Stimulated activated CD8-positive, alpha-beta memory T cell treated with anti-CD3 and anti-CD28 coated beads, Interleukin-2, amount 100 ng/mL, for 48 hours (primary cell): ENCODE data around the gene LVRN.

Source experiments
- DNase-seq, 2 donors: peaks; one replicate each; pipeline ENCODE4 v3.0.0-alpha.2; 2020; ENCODE audit warnings: low read depth in 2 of 2

The LVRN gene

DNA sequence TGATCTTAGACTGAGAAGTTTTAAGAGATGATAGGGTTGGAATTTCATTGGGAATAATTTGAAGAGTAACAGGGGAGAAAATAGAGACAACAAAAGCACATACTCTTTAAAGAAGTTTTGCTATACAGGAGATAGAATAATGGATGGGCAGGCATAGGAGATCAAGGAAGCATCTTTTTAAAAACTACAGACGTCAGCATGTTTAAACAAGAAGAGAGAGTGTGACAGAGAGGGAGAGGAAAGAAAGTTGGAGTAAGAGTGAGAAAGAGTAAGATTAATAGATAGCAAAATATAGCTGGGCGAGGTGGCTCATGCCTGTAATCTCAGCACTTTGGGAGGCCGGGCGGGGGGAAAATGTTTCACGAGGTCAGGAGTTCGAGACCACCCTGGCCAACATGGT, 5.3 kb upstream of the LVRN start:
- DNase-seq: no peak

DNA sequence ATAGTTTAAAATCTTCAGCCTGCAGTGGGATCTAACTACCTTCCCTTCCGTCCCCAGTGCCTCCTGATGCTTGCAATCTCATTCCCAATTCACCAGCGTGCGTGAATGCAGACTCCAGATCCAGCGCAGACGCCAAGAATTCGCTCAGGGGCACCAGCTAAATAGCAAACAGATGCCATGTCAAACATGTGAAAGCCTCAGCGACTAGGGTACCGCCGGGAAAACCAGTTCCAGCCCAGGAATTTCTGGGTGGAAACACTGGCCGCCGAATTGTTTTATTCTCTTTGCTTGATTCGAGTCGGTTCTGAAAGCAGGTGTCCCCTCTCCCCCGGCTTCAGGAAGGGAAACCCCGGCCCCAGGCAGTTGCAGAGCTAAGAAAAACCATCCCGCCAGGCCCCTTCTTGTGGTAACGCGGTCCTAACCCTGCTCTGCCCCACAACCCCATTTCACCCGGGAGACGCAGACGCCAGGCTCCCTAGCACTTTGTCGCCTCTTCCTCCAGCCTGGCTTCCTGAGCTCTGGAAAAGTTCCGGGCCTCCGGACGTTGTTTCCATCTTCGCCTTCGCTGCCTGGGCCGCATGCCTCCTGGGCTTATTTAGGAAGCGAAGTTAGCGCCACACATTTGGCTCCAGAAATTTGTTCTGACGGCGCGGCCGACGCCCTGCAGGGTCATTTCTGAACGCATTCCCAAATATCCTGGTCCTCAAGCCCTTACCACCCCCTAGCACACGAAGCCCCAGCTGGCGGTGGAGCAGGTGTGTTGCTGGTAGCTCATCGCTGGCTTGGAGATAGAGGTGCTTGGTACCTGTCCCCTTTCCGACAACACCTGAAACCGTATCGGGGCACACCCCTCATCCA, 665 bp upstream of the LVRN start:
- no peak for DNase-seq

- DNase-seq: no peak
These were observed 509 bp downstream of the LVRN start for GRCh38 chr5:115962565-115963402.

DNA sequence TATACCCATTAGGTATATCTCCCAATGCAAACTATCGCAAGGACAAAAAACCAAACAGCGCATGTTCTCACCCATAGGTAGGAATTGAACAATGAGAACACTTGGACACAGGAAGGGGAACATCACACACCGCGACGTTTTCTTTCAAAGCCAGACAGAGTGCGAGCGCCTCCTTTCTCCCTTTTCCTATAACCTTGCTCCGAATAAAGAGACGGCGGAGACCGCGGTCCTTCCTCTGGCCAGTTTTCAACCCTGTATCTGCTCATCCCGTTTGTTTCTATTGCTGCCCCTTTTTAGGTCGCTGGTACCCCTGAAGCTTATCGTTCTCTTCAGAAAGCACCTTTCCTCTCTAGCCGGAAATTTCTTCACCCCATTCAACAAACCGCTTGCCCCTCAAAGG, 1.3 kb downstream of the LVRN start:
- no peak for DNase-seq

DNA sequence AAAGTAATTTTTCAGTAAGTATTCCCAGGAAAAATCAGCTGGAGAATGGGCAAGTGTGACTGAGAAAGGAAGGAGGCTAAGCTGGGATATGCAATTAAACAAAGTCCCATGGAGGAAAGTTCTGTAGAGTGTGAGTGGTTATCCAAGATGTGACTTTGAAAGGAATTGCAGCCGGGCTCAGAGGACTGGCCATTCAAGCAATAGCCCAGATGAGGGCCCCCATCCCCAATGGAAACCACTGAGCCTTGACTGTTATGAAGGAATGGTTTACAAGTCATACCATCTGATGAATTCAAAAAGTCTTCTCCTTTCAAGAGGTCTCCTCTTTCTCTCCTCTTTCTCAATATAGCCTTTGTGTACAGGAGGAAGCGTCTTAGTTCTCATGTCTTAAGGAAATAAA, 6.5 kb downstream of the LVRN start:
- DNase-seq: no peak

GRCh38 chr5:115977096-115977495, 14.8 kb downstream of the LVRN start:
- DNase-seq: no peak

DNA sequence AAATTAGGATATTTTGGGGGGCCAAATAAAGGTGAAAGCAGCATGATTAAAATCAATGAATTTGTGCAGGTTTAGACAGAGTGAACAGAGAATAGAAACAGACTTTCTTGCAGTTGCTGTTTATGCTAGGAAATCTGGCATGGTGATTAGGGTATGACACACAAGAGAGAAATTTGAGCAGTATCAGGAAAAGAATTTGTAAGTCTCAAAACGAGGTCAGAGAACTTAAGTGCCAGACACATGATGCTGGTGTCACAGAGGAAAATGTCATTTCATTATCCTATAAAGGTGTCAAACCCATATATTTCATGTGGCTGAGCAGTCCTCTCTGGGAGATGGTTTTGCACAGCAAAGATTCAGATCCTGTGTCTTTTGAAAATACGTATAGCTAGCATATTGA, 15.7 kb downstream of the LVRN start:
- no peak for DNase-seq

- no peak for DNase-seq
These were observed 16.5 kb downstream of the LVRN start for GRCh38 chr5:115978779-115979178.

GRCh38 chr5:115979201-115980041, 17.1 kb downstream of the LVRN start:
- DNase-seq: no peak

DNA sequence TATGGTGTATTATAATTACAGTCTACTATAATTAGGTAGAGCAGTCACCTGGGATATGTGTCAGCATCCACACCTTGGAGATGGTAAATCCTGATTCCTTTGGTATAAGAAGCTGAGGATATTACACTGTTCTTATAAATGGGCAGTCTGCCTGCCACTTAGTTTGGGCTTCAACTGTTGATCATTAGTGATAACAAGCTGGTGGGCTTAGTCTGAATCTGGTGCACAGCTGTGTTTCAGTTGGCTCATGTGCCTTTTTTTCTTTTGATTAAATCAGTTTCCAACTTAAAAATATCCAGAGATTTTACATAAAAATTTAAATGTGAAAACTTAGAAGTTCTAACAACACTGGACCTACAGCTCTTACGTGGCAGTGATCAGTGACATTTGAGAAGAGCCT, 21.2 kb downstream of the LVRN start:
- no peak for DNase-seq

DNA sequence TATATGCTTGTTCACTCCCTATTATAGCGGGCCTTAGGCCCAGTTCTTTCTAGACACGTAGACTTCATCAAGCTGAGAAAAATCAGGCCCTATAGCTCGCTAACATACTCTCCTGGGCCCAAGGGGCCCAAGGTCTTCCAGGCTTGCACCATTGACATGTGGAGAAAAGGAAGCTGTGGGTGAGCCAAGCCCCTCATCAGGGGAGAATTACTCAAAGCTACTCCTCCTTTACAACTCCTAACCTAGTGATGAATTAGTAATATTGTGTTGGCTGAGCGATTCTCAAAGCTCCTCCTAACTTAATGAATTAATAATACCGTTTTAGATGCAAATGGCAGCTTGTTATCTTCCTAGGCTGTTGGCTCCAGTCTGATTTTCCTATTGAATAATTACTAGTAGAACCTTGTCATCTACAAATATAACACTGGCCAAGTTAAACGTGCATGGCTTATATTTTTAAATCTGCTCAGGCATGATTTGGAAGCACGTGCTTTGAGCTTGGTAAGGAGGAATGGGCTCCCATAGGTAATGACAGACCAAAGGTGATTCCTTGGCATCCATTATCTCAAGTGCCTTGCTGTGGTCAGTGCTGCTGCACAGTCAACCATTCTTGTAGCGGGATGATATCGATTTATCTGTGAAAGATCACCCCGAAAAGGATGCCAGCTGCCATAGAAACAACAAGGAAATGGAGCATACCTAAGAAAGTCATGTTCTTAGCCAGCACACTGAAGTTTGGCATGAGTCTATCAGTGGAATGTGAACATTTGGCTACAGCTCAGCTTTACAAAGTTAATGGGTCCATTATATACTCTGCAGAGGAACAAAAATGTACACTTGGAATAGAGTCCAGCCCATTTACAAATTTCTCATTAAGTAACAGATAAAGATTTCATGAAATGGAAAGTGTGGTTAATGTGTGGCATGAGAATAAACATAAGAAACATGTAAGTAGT, 23.8 kb downstream of the LVRN start:
- no peak for DNase-seq

- no peak for DNase-seq
These were observed 25.7 kb downstream of the LVRN start for GRCh38 chr5:115988002-115988401.

DNA sequence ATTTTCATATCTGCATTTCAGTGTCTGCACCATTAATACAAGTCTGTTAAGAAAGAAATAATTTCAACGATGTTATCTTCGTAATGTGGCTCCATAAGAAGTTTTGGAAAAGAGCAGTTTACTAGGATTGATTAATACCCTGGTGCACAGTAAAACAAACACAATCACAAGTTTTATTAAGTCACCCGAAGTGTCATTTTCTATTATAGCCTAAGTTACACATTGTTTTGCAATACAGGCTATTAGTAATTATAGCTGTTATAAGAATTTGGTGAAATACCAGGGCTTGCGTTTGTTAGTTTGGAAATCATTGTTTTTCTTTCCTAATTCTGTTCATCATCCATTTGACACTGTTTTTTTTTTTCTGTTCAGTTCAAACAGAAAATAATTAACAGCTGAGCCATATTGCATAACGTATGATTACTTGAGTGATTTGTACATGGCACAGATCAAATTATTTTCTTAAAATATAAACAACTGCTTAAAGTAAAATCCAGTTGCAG, 30.6 kb downstream of the LVRN start:
- no peak for DNase-seq

- DNase-seq: no peak
These were observed 33.1 kb downstream of the LVRN start for GRCh38 chr5:115995351-115995750.

DNA sequence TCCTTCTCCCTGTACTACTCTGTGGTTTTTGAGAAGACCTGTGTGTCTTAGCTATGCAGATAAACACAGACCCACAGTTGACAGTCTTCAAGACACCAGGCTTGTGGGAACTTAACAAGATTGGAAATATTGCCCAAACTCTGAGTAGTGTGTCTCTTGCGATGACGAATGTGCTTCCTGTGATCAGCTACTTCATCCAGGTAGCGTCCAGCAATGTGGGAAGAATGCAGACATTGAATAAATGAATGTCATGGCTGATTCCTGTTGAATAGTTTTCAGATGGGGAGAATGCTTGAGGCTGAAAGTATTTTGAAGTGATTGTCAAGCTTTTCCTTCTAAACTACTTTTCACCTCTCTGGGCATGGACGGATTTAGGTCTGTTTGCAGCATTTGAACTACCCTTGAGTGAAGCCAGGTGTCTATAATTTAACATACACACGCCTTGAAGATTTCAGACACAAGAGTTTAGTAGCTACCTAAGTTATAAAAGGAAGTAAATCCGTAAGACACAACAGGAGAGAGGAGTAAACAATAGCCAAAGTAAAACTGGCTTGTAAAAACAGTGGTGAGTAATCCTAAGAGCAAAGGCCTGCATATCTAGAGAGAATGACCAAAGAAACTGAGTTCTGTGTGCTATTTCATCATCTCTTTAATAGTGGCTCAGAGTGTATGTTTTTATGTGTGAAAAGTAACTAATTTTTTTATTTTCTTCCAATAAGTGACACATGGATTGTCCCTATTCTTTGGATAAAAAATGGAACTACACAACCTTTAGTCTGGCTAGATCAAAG, 40.0 kb downstream of the LVRN start:
- DNase-seq: no peak

DNA sequence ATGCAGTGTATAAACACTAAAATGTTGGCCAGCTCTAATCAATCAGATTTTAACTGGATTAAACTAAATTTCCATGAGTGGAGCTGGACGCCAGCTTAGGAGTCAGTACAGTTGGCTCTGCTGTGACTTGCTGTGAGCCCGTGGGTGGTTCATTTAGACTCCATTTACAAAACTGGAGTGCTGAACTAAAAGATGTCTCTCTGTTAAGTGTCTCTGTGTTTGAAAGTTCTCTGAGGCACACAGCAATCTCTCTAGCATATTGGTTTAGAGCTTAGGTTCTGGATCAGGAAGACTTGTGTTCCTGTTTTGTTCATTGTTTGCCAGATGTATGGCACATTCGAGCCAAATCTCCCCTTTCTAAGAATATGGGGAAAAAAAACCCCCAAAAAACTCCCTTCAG, 42.0 kb downstream of the LVRN start:
- DNase-seq: no peak

DNA sequence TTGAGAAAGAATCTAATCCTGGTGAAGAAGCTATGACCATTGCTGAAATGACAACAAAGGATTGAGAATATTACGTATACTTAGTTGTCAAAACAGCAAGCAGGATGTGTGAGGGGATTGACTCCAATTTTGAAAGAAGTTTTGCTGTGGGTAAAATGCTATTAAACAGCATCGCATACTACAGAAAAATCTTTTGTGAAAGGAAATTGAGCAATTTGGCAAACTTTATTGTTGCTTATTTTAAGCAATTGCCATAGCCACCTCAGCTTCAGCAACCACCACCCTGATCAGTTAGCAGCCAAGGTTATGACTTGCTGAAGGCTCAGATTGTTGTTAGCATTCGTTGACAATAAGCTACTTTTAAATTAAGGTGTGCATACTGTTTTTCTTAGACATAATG, 47.5 kb downstream of the LVRN start:
- DNase-seq: no peak

GRCh38 chr5:116011046-116011445, 48.8 kb downstream of the LVRN start:
- DNase-seq: no peak

DNA sequence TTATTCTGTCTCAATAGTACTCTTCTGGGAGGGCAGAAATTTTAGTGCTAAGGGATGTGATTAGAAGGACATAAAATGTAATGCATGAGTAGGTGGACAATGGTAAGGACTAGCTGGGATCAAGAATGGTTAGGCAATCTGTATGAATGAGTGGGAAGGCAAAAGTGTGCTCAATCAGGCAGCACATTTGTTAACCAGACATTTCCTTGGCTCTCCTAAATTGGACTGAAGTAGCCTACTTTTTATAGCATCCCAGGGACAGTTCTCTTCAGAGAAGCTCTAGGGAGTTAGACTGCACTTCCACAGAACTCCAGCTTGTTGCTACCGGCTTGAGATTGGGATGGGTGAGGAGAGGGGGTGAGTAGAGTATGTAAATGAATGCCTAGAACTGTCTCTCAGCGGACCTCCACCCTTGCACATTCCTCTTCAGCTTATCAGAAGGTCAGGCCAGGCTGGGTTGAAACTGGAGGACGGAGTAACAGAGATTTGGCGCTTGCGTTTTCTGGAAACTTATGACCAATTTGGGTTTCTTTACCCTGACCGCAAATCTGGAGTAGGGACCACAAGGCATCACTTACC, 51.0 kb downstream of the LVRN start:
- DNase-seq: no peak

- no peak for DNase-seq
These were observed 51.7 kb downstream of the LVRN start for GRCh38 chr5:116013936-116014335.
